Activated B cell treated with CpG ODN at 0.5 μM for 24 hours (primary cell): Measurements from ENCODE around the gene PRAMEF10. TPM values are rescaled to one million over a fixed set of nuclear protein-coding genes. Genes with fewer than 3 reads are reported as not detected.
"Not testable (repeated sequence)": the region's sequence is repeated elsewhere in the genome, so short reads cannot be mapped to it uniquely, and the experiment has no call there.

Experiments used
- ATAC-seq: fragments of 200-7000 bp; cut with Tn5 transposase; one replicate; pipeline ENCODE4 v1.10.0; 2021; ENCODE audit warnings: low read depth, mild to moderate bottlenecking, moderate library complexity
- CTCF ChIA-PET: fragments of 350-600 bp; sonication (Branson Sonifier 250); formaldehyde crosslinking; loops from one replicate; lab custom pipeline; 2021; ENCODE audit warnings: antibody characterized with exemption; lab: Charles Lee
- POLR2A ChIA-PET: fragments of 350-600 bp; sonication (Branson Sonifier 250); formaldehyde crosslinking; loops from one replicate; lab custom pipeline; 2021; ENCODE audit warnings: antibody characterized with exemption; lab: Charles Lee
- DNase-seq: peaks from one replicate; pipeline ENCODE4 v3.0.0; 2022
- H3K27ac Mint-ChIP-seq: one replicate; pipeline ENCODE4 v1.8.0; 2020; ENCODE audit warnings: mixed read lengths
- H3K27me3 Mint-ChIP-seq: one replicate; pipeline ENCODE4 v1.8.0; 2021; ENCODE audit warnings: mixed read lengths
- H3K36me3 Mint-ChIP-seq: one replicate; pipeline ENCODE4 v1.8.0; 2021; ENCODE audit warnings: low read depth, mixed read lengths
- H3K4me1 Mint-ChIP-seq: one replicate; pipeline ENCODE4 v1.8.0; 2021; ENCODE audit warnings: mixed read lengths
- H3K4me3 Mint-ChIP-seq: one replicate; pipeline ENCODE4 v1.8.0; 2020; ENCODE audit warnings: mild to moderate bottlenecking, mixed read lengths
- H3K9me3 Mint-ChIP-seq: one replicate; pipeline ENCODE4 v1.8.0; 2020; ENCODE audit warnings: mixed read lengths
- CTCF ChIP-seq: fragments of 200-600 bp; IDR thresholded peaks from one replicate; pipeline ENCODE4 v1.8.0; 2022; ENCODE audit warnings: antibody characterized with exemption, mild to moderate bottlenecking
- intact Hi-C: fragments of 100-400 bp; cut with micrococcal nuclease; formaldehyde crosslinking; loops from one replicate; pipeline ENCODE4 v1.15.1; 2024
- total RNA-seq: library from RNA; stranded (reverse); gene quantifications from 2 replicates; pipeline ENCODE4 v1.2.3, GENCODE V29; 2022

PRAMEF10 gene
- total RNA-seq, 1 donor from 2014 or later: not detected

- POLR2A ChIA-PET: no interaction called here
- no peaks in the 10 kb centered on the region for H3K36me3 Mint-ChIP-seq
- TF ChIP-seq CTCF: no peak
- H3K4me1 Mint-ChIP-seq: no peaks in the 10 kb centered on the region
- no peak for DNase-seq
- no peak overlapping the region for H3K27ac Mint-ChIP-seq
- no peaks in the 10 kb centered on the region for H3K27me3 Mint-ChIP-seq
- H3K4me3 Mint-ChIP-seq: no peak overlapping the region
- intact Hi-C loops: no loop called here
- CTCF ChIA-PET: no interaction called here
- no peaks in the 10 kb centered on the region for H3K9me3 Mint-ChIP-seq
- no peak for ATAC-seq
Observed at GRCh38 chr1:12851779-12852178, 46.3 kb downstream of the PRAMEF10 start.

GRCh38 chr1:12848620-12849019, 49.5 kb downstream of the PRAMEF10 start, which contains the start of gene HNRNPCL1:
HNRNPCL1 (minus strand) TSS chr1:12848720; CDS start chr1:12848289, 431 bp downstream.
- H3K27me3 Mint-ChIP-seq, H3K27ac Mint-ChIP-seq, H3K36me3 Mint-ChIP-seq, POLR2A ChIA-PET, intact Hi-C loops, H3K9me3 Mint-ChIP-seq, H3K4me3 Mint-ChIP-seq, H3K4me1 Mint-ChIP-seq, ATAC-seq, CTCF ChIA-PET, DNase-seq: not testable (repeated sequence)

Other genes starting within 250 kb of the PRAMEF10 start
- gene AADACL3, start 182.2 kb downstream of the PRAMEF10 start, total RNA-seq: not detected in 2 replicates
- not detected in 2 replicates for gene CFAP107, start 152.1 kb downstream of the PRAMEF10 start, total RNA-seq
- not detected in 2 replicates for gene PRAMEF12, start 124.5 kb downstream of the PRAMEF10 start, total RNA-seq
- not detected in 2 replicates for gene PRAMEF1, start 106.9 kb downstream of the PRAMEF10 start, total RNA-seq
- not detected in 2 replicates for gene PRAMEF11, start 66.9 kb downstream of the PRAMEF10 start, total RNA-seq
- not detected in 2 replicates for gene HNRNPCL1, start 49.5 kb downstream of the PRAMEF10 start, total RNA-seq
- gene PRAMEF2, start 41.2 kb downstream of the PRAMEF10 start, total RNA-seq: not detected in 2 replicates
- not detected in 2 replicates for gene PRAMEF4, start 12.1 kb downstream of the PRAMEF10 start, total RNA-seq
- gene PRAMEF7, start 18.3 kb upstream of the PRAMEF10 start, total RNA-seq: not detected in 2 replicates
- gene PRAMEF6, start 49.3 kb upstream of the PRAMEF10 start, total RNA-seq: not detected in 2 replicates
- gene PRAMEF27, start 158.3 kb upstream of the PRAMEF10 start, total RNA-seq: not detected in 2 replicates
- not detected in 2 replicates for gene HNRNPCL3, start 162.5 kb upstream of the PRAMEF10 start, total RNA-seq
- not detected in 2 replicates for gene PRAMEF25, start 172.5 kb upstream of the PRAMEF10 start, total RNA-seq
- gene HNRNPCL2, start 218.6 kb upstream of the PRAMEF10 start, total RNA-seq: not detected in 2 replicates